Measurements from ENCODE around the gene SIGLEC6. TPM values are rescaled to one million over a fixed set of nuclear protein-coding genes. Genes with fewer than 3 reads are reported as not detected.

Gene SIGLEC6
- total RNA-seq, 1 experiment from 2014 or later: not detected

DNA sequence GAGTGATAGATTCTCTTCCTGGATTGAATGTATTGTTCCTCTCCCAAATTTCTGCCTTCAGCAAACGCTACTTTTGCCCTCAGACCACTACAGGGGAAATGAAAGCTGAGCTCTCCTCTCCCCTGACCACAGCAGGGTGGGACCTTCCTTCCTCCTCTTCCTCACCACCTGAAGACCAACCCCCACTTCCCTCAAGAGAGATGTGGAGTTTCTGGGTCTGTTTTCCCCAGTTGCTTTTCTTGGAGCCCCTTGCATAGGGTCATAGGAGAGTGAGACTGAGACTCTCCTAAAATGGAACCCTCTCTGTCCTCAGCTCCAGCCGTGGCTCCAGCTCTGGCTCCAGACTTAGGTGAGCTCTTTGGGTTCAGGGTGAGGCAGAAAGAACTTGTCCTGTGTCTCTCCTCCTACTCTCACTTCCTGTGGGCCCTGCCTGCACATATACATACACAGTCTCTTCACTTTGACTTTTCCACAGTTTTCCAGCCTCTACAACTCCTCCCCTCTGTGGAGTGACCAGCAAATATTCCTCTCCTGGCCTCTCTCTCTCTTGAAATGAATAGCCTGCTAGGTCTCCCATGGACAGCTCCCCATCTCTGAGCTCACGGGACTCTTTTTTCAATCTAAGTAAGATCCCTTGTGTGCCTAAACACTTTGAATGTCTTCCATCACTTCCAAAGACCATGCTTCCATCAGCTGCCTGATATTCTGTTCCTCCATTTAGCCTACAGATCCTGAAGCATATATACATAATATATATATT lies 20.4 kb upstream of the SIGLEC6 start:
- peaks cover 3% of the 10 kb centered on the region; the same call in 1 of the 2 replicates for H3K27me3 ChIP-seq
- no peak overlapping the region for H3K4me3 ChIP-seq
- DNase-seq: no peak
- H3K36me3 ChIP-seq: no peaks in the 10 kb centered on the region
- no peaks in the 10 kb centered on the region for H3K9me3 ChIP-seq

GRCh38 chr19:51550848-51551672 lies 19.6 kb upstream of the SIGLEC6 start:
- Histone ChIP-seq H3K9me3 (no peaks in the 10 kb centered on the region), H3K36me3 (no peaks in the 10 kb centered on the region), H3K27me3 (peaks cover 3% of the 10 kb centered on the region; the same call in 1 of the 2 replicates), H3K4me3 (no peak overlapping the region)
- DNase-seq: no peak

DNA sequence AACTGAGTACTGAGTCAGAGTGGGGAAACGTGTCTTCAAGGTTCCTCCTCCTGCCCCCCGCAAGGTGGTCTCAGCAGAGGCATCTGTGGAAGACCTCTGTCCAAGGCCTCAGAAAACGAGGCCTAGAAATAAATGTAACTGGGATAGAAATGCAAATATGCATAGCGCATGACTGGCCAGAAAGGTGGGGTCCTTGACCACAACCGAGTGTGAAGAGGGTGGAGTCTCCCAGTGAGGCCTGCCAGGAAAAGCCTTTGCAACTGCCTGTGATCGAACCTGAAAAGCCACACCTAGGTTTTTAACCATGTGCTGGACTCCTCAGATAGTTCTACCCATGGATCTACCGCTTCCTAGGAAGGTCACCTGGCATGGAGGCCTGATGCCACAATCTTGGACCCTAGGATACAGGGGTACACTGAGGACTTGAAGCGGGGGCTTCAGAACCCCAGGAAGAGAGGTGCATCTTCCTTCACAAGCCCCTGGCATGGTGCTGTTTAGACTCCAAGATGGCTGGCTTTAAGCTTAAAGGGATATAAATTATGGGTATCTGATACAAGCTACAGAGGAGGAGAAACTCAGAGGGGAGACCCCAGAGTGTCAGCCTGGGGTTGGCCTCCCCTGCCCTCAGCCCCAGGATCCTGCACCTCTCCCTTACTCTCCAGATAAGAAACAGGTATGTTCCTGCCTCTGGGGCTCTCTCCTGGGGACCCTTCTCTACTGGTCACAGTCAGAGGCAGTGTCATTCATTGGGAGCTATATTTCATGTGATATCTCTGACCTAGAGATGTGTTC lies 18.3 kb upstream of the SIGLEC6 start:
- no peak for DNase-seq
- H3K9me3 ChIP-seq: no peaks in the 10 kb centered on the region

DNA sequence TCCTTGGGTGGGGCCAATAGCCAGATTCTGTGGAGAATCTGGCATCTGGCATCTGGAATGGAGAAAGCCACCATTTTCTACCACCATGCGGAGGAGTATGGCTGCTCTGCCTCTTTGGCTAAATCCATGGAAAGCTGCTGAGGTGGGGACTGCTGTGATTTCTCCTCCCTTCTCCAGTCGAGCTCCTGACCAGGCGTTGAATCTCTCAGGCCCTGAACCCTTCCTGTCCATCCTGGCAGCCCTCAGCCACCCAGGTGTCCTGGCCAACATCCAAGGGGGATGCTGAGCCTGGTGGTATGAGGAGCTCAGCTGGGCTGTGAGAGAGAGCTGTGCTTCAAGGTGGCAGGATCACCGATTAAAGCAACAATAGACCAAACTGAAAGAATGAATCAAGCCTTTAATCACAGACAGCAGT lies 17.4 kb upstream of the SIGLEC6 start:
- no peak for DNase-seq
- Histone ChIP-seq H3K9me3 (no peaks in the 10 kb centered on the region), H3K27me3 (peaks cover 3% of the 10 kb centered on the region; the same call in 1 of the 2 replicates), H3K36me3 (no peaks in the 10 kb centered on the region), H3K4me3 (no peak overlapping the region)

More for the DNA sequence above, 18.3 kb upstream of the SIGLEC6 start:
- Histone ChIP-seq H3K4me3 (no peak overlapping the region), H3K27me3 (peaks cover 3% of the 10 kb centered on the region; the same call in 1 of the 2 replicates), H3K36me3 (no peaks in the 10 kb centered on the region)

- H3K27me3 ChIP-seq: peaks cover 3% of the 10 kb centered on the region; the same call in 1 of the 2 replicates
- no peak overlapping the region for H3K4me3 ChIP-seq
- no peak for DNase-seq
- no peaks in the 10 kb centered on the region for H3K36me3 ChIP-seq
- no peaks in the 10 kb centered on the region for H3K9me3 ChIP-seq
Measured at GRCh38 chr19:51548213-51548651, 16.8 kb upstream of the SIGLEC6 start.

GRCh38 chr19:51547397-51548212 lies 16.1 kb upstream of the SIGLEC6 start:
- Histone ChIP-seq H3K36me3 (no peaks in the 10 kb centered on the region), H3K9me3 (no peaks in the 10 kb centered on the region)
- no peak for DNase-seq

DNA sequence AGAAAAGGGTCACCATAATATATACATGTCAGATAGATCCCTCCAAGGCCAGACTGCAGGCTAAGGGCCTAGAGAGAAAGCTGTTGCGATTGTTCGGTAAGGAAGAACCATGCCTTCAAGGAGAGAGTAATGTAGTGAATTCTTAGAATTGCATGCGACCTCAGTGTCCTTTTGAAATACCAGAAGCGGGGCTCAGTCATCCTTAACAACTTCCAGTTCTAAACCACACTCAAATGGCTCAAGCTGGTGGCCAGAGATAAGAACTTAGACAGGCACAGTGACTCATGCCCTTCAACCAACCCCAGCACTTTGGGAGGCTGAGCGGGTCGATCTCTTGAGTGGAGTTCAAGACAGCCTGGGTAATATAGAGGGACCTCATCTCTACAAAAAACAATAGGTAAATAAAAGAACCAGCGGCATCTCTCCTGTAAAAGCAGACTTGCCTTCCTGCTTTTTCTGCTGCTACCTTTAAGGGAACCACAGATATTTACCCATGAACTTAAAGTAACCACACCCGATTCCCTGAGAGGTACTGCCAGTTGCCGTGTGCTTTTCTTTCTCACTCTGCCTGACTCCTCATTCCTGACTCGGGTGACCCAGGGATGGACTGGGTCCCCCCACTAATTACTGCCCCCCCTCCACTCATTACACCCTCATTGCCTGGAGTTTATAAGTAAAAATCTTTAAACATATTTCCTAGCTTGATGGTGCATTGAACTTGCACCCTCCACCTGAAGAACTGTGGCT lies 15.4 kb upstream of the SIGLEC6 start:
- Histone ChIP-seq H3K9me3 (no peaks in the 10 kb centered on the region), H3K27me3 (peaks cover 3% of the 10 kb centered on the region; the same call in 1 of the 2 replicates), H3K36me3 (no peaks in the 10 kb centered on the region), H3K4me3 (no peak overlapping the region)
- DNase-seq: no peak

More at GRCh38 chr19:51547397-51548212, 16.1 kb upstream of the SIGLEC6 start:
- Histone ChIP-seq H3K4me3 (no peak overlapping the region), H3K27me3 (peaks cover 3% of the 10 kb centered on the region; the same call in 1 of the 2 replicates)

DNA sequence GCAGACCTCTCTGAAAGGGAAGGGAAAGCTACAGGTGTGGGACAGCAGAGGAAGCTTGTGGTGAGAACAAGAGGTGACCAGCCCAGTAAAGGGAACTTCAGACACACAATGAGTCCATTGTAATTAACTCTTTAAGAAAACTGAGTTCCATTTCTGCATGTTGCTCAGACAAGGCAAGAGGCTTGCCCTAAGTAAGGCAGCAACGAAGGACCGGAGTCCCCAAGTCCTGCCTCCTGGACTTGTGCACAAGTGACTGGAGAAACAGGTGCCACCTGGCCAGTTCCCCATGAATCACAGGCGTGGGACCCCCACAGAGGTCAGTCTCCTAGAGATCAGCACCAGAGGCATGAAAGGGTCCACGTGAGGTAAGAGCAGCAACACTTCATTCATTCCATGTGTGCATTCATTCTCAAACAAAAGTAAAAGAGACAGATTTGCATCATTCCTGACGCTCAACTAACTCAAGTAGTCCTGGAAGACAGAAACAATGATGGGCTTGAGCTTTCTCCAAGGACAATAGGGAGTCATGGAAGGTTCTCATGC lies 14.7 kb upstream of the SIGLEC6 start:
- Histone ChIP-seq H3K36me3 (no peaks in the 10 kb centered on the region), H3K9me3 (no peaks in the 10 kb centered on the region), H3K27me3 (peaks cover 3% of the 10 kb centered on the region; the same call in 1 of the 2 replicates), H3K4me3 (no peak overlapping the region)
- DNase-seq: no peak

DNA sequence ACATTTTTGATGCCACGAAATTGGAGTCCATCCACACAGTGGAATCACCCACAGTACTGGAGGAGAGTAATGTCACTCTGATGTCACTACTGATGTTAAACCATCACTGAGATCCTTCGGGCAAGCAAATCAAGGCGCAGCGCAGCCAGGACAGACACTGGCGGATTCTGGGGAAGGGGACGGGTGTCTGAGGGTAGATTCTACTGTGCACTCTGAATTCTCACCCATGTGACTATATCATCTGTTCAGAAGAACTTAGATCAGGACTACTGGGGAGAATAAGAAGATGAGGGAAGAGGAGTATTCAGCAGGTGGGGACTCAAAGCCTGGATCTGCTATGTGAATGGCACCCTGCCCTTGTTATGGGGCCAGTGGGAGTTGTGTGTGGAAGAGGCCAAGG lies 12.6 kb upstream of the SIGLEC6 start:
- Histone ChIP-seq H3K27me3 (no peaks in the 10 kb centered on the region), H3K36me3 (no peaks in the 10 kb centered on the region), H3K4me3 (no peak overlapping the region), H3K9me3 (no peaks in the 10 kb centered on the region)
- no peak for DNase-seq

DNA sequence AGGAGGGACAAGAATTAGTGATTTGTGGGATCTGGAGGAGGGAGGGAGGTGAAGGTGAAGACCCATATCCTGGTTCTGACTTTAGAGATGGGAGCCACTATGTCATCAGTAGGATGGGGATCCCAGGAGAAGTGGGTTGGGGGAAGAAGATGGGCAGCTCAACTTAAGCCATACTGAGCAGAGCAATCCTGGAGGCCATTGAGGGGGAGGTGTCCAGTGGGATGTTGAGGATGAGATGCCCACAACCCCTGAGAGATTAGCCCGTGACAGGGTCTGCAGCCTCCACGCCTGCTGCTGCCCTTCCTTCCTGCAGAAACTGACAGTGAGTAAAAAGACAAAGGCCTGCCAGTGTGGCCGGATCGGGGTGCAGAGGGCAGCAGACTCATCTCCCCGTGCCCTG lies 11.2 kb upstream of the SIGLEC6 start:
- H3K9me3 ChIP-seq: no peaks in the 10 kb centered on the region
- no peak for DNase-seq
- no peaks in the 10 kb centered on the region; the same call in 1 of the 2 replicates for H3K27me3 ChIP-seq
- H3K4me3 ChIP-seq: no peak overlapping the region
- no peaks in the 10 kb centered on the region for H3K36me3 ChIP-seq

GRCh38 chr19:51541458-51542357 lies 10.2 kb upstream of the SIGLEC6 start:
- no peaks in the 10 kb centered on the region for H3K9me3 ChIP-seq
- no peaks in the 10 kb centered on the region for H3K36me3 ChIP-seq
- H3K4me3 ChIP-seq: no peak overlapping the region
- no peaks in the 10 kb centered on the region; the same call in 1 of the 2 replicates for H3K27me3 ChIP-seq
- no peak for DNase-seq

- H3K9me3 ChIP-seq: no peaks in the 10 kb centered on the region
- H3K27me3 ChIP-seq: no peaks in the 10 kb centered on the region; the same call in 1 of the 2 replicates
- no peak overlapping the region for H3K4me3 ChIP-seq
- DNase-seq: no peak
- no peaks in the 10 kb centered on the region for H3K36me3 ChIP-seq
Measured at GRCh38 chr19:51539821-51540366, 8.4 kb upstream of the SIGLEC6 start.

DNA sequence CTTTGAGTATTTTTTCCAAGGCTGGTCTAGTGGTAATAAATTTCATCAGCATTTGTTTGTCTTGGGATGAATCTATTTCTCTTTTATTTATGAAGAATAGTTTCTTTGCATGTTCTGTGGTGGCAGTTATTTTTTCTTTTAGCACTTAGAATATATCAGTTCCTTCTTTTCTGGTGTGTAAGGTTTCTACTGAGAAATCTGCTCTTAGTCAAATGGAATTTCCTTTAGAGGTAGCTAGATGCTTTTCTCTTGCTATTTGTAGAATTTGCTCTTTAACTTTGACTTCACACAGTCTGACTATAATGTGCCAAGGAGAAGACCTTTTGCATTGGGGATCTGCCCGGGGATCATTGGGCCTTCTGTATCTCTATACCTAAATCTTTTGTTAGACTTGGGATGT lies 4.1 kb upstream of the SIGLEC6 start:
- Histone ChIP-seq H3K9me3 (no peaks in the 10 kb centered on the region), H3K4me3 (no peak overlapping the region), H3K27me3 (peaks cover 29% of the 10 kb centered on the region), H3K36me3 (no peaks in the 10 kb centered on the region)
- no peak for DNase-seq

DNA sequence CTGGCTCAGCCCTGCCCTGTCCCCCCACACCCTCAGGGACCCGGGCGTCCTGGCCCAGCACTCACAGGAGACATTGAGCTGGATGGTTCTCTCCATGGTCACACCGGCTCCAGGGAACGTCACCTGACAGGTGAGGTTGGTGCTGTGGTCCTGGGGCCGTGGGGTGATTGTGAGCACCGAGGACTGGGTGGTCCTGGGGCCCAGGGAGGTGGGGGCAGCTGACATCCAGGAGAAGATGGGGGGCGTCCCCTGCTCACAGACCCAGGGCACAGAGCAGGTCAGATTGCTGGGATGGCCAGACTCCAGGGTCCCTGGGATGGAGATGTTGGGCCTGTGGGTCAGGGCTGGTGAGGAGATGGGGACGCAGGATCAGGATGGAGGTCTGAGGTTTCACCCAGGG lies 854 bp downstream of the SIGLEC6 start:
- H3K9me3 ChIP-seq: no peaks in the 10 kb centered on the region
- H3K4me3 ChIP-seq: no peak overlapping the region
- H3K27me3 ChIP-seq: peaks cover 31% of the 10 kb centered on the region
- DNase-seq: no peak
- H3K36me3 ChIP-seq: no peaks in the 10 kb centered on the region
